Nephron progenitor cell (in vitro differentiated cells): ENCODE results near the gene MRO.
"Not testable (repeated sequence)": the region's sequence is repeated elsewhere in the genome, so short reads cannot be mapped to it uniquely, and the experiment has no call there.

ENCODE experiments used
- DNase-seq: peaks from one replicate; pipeline ENCODE4 v3.0.0; 2021
- H3K27ac Mint-ChIP-seq: 2 replicates; pipeline ENCODE4 v1.8.0; 2021; ENCODE audit warnings: mild to moderate bottlenecking, moderate library complexity, mixed read lengths
- H3K27me3 Mint-ChIP-seq: 2 replicates; pipeline ENCODE4 v1.8.0; 2021; ENCODE audit warnings: mild to moderate bottlenecking, low read depth, mixed read lengths; ENCODE audit not compliant: poor library complexity
- H3K36me3 Mint-ChIP-seq: 2 replicates; pipeline ENCODE4 v1.8.0; 2021; ENCODE audit warnings: low read depth, mixed read lengths
- H3K4me1 Mint-ChIP-seq: 2 replicates; pipeline ENCODE4 v1.8.0; 2021; ENCODE audit warnings: mixed read lengths
- H3K4me3 Mint-ChIP-seq: 2 replicates; pipeline ENCODE4 v1.8.0; 2021; ENCODE audit warnings: mild to moderate bottlenecking, moderate library complexity, mixed read lengths
- H3K9me3 Mint-ChIP-seq: 2 replicates; pipeline ENCODE4 v1.8.0; 2021; ENCODE audit warnings: mild to moderate bottlenecking, moderate library complexity, mixed read lengths
- TF ChIP-seq, protein P1 (sequence below): fragments of 200-600 bp; sonication (generic); IDR thresholded peaks from 2 replicates; pipeline ENCODE4 v1.5.0; 2021; ENCODE audit warnings: antibody characterized with exemption

MRO gene

DNA sequence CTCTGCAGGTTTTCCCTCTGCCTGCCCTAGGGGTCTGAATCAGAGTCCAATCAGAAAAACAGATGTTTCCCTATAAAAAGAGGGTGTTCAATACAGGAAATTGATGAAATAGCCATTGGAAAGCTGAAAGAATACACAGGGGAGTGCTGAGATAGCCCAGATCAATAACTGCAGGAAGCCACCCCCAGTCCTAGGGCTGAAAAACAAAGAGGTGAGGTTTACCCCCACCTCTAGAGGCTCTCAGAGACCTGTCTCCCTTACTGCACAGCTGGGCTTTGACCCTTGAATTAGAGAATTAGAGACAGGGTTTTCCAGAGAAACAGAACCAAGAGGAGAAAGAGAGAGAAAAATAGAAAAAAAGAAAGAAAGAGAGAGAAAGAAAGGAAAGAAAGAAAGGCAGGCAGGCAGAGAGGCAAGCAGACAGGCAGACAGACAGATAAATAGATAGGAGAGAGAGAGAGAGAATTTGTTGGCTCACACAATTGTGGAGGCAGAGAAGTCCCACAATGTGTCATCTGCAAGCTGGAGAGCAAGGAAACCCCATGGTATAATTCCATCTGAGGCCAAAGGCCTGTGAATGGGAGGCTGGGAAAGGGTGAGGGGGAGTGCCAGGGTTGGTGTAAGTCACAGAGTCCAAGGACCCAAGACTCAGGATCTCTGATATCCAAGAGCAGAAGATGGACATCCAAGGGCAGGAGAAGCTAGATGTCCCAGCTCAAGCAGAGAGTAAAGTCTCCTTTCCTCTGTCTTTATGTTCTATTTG is 40.2 kb upstream of the MRO start:
- peaks cover 11% of the 10 kb centered on the region for H3K27me3 Mint-ChIP-seq
- no peak overlapping the region for H3K4me3 Mint-ChIP-seq
- H3K27ac Mint-ChIP-seq: no peak overlapping the region
- no peaks in the 10 kb centered on the region for H3K36me3 Mint-ChIP-seq
- no peaks in the 10 kb centered on the region for H3K9me3 Mint-ChIP-seq
- TF ChIP-seq, protein P1, sequence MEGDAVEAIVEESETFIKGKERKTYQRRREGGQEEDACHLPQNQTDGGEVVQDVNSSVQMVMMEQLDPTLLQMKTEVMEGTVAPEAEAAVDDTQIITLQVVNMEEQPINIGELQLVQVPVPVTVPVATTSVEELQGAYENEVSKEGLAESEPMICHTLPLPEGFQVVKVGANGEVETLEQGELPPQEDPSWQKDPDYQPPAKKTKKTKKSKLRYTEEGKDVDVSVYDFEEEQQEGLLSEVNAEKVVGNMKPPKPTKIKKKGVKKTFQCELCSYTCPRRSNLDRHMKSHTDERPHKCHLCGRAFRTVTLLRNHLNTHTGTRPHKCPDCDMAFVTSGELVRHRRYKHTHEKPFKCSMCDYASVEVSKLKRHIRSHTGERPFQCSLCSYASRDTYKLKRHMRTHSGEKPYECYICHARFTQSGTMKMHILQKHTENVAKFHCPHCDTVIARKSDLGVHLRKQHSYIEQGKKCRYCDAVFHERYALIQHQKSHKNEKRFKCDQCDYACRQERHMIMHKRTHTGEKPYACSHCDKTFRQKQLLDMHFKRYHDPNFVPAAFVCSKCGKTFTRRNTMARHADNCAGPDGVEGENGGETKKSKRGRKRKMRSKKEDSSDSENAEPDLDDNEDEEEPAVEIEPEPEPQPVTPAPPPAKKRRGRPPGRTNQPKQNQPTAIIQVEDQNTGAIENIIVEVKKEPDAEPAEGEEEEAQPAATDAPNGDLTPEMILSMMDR: no peak
- peaks cover 20% of the 10 kb centered on the region for H3K4me1 Mint-ChIP-seq
- no peak for DNase-seq

DNA sequence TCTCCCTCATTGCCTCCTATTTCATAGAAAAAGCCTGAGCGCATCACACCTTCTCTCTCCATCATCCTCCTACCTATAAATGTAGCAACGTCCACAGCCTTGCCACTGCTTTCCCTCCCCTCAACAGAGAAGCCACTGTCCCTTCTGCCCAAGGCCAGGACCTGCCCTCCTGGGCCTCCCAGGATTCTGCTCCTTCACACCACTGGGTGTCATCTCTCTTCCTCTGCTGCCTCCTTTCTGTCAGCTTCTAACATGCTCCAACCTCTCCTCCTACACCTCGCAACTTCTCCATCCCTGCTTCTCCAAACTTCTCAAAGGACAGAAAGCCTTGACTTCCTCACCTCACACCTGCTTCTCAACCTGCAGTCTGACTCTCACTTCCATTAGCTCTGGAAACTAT is 37.9 kb upstream of the MRO start:
- no peak for DNase-seq
- Mint-ChIP-seq H3K9me3 (peaks cover 2% of the 10 kb centered on the region), H3K4me3 (no peak overlapping the region)

DNA sequence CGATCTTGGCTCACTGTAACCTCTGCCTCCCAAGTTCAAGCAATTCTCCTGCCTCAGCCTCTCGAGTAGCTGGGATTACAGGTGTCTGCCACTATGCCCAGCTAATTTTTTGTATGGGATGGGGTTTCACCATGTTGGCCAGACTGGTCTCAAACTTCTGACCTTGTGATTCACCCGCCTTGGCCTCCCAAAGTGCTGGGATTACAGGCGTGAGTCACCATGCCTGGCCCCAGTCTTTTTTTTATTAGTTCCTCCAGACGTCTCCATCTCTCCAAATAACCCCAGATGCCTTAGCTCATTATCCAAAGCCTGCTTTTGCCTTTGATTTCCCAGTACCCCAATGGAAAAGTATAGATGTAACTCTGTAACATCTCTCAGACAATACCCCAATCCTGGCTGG is 37.4 kb upstream of the MRO start:
- H3K27me3 Mint-ChIP-seq: peaks cover 13% of the 10 kb centered on the region
- DNase-seq, H3K36me3 Mint-ChIP-seq, H3K27ac Mint-ChIP-seq, H3K4me3 Mint-ChIP-seq, H3K9me3 Mint-ChIP-seq: not testable (repeated sequence)
- H3K4me1 Mint-ChIP-seq: peaks cover 37% of the 10 kb centered on the region

More for the DNA sequence above, 37.9 kb upstream of the MRO start:
- H3K27me3 Mint-ChIP-seq: peaks cover 14% of the 10 kb centered on the region
- peaks cover 34% of the 10 kb centered on the region for H3K4me1 Mint-ChIP-seq
- H3K27ac Mint-ChIP-seq: no peak overlapping the region
- H3K36me3 Mint-ChIP-seq: no peaks in the 10 kb centered on the region
- TF ChIP-seq, protein P1: no peak

DNA sequence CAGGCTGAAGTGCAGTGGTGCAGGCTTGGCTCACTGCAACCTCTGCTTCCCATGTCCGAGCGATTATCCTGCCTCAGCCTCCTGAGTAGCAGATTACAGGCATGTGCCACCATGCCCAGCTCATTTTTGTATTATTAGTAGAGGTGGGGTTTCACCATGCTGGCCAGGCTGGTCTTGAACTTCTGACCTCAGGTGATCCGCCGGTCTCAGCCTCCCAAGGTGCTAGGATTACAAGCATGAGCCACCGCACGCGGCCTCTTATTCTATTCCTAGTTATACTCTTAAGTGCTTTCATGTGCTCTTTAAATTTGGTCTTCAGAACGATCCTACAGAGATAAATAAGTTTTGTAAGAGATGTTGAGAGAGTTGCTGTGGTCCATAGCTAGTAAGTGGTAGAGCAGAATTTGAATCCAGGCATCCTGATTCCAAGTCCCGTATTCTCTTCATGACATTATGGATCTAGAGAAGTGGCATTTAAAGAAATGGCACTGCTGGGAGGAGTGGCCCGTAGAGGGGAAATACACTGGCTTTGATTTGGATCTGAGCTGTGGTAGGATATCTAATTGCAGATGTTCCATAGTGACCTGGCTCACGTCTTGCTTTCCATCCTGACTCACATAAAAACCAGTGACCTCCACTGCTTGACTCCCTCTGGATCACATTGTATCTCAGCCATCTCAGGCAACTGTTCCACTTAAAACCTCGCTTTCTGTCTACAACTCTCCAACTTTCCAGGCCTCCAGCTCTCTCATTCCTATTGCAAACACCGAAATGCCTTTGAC is 36.4 kb upstream of the MRO start:
- H3K27me3 Mint-ChIP-seq: peaks cover 11% of the 10 kb centered on the region
- TF ChIP-seq, protein P1: no peak
- no peaks in the 10 kb centered on the region for H3K36me3 Mint-ChIP-seq
- H3K4me3 Mint-ChIP-seq: no peak overlapping the region
- H3K27ac Mint-ChIP-seq: no peak overlapping the region
- no peak for DNase-seq
- peaks cover 5% of the 10 kb centered on the region for H3K9me3 Mint-ChIP-seq
- peaks cover 45% of the 10 kb centered on the region for H3K4me1 Mint-ChIP-seq

DNA sequence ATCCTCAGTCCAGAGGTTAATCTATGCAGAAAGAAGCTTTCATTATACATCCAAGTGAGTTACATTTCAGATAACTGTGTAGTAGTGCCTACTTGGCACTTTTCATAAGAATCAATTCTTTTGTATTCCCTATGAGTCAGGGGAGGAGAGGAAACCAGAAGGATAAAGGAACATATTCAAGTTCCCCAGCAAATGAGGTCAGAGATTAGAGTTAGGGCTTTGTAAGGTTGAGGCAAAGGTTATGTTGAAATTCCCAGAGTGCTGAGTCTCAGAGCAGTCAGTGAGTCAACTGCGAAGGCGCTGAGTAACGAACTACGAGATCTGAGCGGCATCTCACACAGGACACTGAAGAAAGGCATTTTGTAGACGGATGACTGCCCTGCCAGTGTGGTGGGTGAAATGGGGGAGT is 34.1 kb upstream of the MRO start:
- no peak for DNase-seq
- Mint-ChIP-seq H3K4me3 (no peak overlapping the region), H3K36me3 (no peaks in the 10 kb centered on the region), H3K9me3 (peaks cover 5% of the 10 kb centered on the region), H3K4me1 (peaks cover 48% of the 10 kb centered on the region), H3K27me3 (peaks cover 6% of the 10 kb centered on the region), H3K27ac (peak overlapping the region; percentile 75)
- TF ChIP-seq, protein P1: no peak

DNA sequence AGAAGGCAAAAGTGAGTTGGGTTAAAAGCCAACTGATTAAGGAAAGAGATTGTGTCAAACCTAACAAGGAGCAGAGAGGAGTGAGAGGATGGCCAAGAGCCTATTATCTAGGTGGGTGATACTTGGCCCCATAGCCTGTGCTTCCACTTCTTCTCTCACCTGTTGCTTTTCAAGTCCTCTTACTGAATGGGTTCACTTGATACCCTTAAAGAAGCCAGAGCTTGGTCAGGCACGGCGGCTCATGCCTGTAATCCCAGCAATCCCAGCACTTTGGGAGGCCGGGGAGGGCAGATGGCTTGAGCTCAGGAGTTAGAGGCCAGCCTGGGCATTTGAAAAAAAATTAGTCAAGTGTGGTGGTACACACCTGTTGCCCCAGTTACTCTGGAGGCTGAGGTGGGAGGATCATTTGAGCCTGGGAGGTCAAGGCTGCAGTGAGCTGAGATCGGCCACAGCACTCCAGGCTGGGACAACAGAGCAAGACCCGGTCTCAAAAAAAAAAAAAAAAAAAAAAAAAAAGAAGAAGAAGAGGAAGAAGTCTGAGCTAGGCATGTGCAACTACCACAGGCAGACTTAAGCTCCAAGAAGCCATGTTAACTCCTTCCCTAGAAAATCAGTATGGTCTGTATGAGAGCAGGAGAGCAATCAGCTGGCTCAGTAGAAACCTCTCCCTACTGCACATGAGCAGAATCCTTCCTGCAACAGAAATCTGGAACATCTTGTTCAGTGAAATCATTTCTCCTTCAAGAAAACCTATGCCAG is 30.7 kb upstream of the MRO start:
- Mint-ChIP-seq H3K27ac (peak overlapping the region; percentile 38), H3K4me3 (no peak overlapping the region), H3K36me3 (no peaks in the 10 kb centered on the region), H3K27me3 (peaks cover 7% of the 10 kb centered on the region), H3K9me3 (peaks cover 5% of the 10 kb centered on the region), H3K4me1 (peaks cover 30% of the 10 kb centered on the region)
- TF ChIP-seq, protein P1: no peak
- DNase-seq: no peak
